Uterus (tissue), 2 donors: Measurements from ENCODE around the gene C15orf39.

ENCODE experiments used
- CTCF ChIP-seq, 4 experiments: fragments of 200-600 bp in 2 of 4; fragments of 450-650 bp in 2 of 4; sonication (generic) in 2 of 4; IDR thresholded peaks; one replicate each; pipeline ENCODE4 v1.5.1; 2016 to 2019; ENCODE audit warnings: antibody characterized with exemption in 4 of 4, mild to moderate bottlenecking in 2 of 4, moderate library complexity in 1 of 4
- POLR2A ChIP-seq, 2 donors: fragments of 450-650 bp; IDR thresholded peaks; one replicate each; pipeline ENCODE4 v1.6.1; 2016; ENCODE audit warnings: antibody characterized with exemption in 2 of 2, mild to moderate bottlenecking in 1 of 2, moderate library complexity in 1 of 2

GRCh38 chr15:75232826-75233503 is 31.3 kb downstream of the C15orf39 start:
- TF ChIP-seq CTCF (IDR thresholded peaks at IDR 0.05) (no peak), POLR2A (IDR thresholded peaks at IDR 0.05) (no peak)
